ENCODE data around the gene CAMK2B.

DNA sequence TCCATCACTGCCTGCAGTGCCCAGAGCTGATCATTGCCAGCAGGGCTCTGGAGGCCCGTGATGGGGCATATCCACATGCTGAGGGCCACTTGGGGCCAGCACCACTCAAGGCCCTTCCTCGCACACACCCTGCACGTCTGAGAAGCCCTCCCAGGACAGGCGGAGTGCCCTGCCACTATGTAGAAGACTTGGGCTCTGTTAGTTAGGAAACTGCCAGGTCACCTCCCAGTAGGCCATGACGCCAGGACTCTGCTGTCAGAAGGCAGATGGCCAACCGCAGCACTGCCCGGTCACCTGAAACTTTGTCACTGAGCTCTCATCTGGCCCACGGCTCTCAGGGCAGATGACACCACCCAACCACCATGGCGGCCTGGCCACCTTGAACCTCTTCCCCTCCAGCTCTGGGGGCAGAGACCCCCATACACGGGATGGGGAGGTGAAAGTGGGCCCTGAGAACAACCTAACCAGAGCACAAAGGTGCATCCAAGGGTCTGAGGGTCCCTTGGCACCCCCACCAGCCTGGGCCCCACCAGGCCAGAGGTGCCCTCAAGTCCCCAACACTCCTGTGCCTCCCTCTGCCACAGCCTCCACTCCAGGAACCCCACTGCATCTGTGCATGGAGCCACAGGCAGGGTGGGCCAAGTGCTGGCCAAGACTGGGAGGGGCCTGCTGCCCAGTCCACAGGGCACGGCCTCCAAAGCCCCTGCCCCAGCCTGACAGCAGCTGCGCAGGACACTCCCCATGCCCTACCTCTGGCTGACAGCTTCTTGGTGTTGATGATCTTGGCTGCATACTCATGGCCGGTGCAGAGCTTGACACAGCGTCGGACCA is 41.8 kb downstream of the CAMK2B start:
- TF ChIP-seq, protein P1, sequence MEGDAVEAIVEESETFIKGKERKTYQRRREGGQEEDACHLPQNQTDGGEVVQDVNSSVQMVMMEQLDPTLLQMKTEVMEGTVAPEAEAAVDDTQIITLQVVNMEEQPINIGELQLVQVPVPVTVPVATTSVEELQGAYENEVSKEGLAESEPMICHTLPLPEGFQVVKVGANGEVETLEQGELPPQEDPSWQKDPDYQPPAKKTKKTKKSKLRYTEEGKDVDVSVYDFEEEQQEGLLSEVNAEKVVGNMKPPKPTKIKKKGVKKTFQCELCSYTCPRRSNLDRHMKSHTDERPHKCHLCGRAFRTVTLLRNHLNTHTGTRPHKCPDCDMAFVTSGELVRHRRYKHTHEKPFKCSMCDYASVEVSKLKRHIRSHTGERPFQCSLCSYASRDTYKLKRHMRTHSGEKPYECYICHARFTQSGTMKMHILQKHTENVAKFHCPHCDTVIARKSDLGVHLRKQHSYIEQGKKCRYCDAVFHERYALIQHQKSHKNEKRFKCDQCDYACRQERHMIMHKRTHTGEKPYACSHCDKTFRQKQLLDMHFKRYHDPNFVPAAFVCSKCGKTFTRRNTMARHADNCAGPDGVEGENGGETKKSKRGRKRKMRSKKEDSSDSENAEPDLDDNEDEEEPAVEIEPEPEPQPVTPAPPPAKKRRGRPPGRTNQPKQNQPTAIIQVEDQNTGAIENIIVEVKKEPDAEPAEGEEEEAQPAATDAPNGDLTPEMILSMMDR (IDR thresholded peaks at IDR 0.05) = no peak
- no peak for TF ChIP-seq EP300 (IDR thresholded peaks at IDR 0.05)
- no peak for TF ChIP-seq POLR2A (IDR thresholded peaks at IDR 0.05; ENCODE audit: low read depth)
